T-helper 2 cell treated with Interferon-gamma antibody and Interleukin-4, amounts not matched to agents 5 μg/mL and 100 μg/mL, for 36 hours (primary cell): ENCODE data around the gene USP36.

ENCODE experiments used
- DNase-seq: peaks from one replicate; pipeline ENCODE4 v3.0.0; 2021; ENCODE audit warnings: low spot score
- H3K27ac Mint-ChIP-seq: one replicate; pipeline ENCODE4 v1.8.0; 2021; ENCODE audit warnings: mild to moderate bottlenecking, mixed read lengths
- H3K27me3 Mint-ChIP-seq: one replicate; pipeline ENCODE4 v1.8.0; 2021; ENCODE audit warnings: low read depth, mixed read lengths
- H3K36me3 Mint-ChIP-seq: one replicate; pipeline ENCODE4 v1.8.0; 2021; ENCODE audit warnings: low read depth, mixed read lengths
- H3K4me1 Mint-ChIP-seq: one replicate; pipeline ENCODE4 v1.8.0; 2021; ENCODE audit warnings: low read depth, mixed read lengths
- H3K4me3 Mint-ChIP-seq: one replicate; pipeline ENCODE4 v1.8.0; 2022; ENCODE audit warnings: mild to moderate bottlenecking, moderate library complexity, mixed read lengths
- H3K9me3 Mint-ChIP-seq: one replicate; pipeline ENCODE4 v1.8.0; 2021; ENCODE audit warnings: mixed read lengths

USP36 gene

DNA sequence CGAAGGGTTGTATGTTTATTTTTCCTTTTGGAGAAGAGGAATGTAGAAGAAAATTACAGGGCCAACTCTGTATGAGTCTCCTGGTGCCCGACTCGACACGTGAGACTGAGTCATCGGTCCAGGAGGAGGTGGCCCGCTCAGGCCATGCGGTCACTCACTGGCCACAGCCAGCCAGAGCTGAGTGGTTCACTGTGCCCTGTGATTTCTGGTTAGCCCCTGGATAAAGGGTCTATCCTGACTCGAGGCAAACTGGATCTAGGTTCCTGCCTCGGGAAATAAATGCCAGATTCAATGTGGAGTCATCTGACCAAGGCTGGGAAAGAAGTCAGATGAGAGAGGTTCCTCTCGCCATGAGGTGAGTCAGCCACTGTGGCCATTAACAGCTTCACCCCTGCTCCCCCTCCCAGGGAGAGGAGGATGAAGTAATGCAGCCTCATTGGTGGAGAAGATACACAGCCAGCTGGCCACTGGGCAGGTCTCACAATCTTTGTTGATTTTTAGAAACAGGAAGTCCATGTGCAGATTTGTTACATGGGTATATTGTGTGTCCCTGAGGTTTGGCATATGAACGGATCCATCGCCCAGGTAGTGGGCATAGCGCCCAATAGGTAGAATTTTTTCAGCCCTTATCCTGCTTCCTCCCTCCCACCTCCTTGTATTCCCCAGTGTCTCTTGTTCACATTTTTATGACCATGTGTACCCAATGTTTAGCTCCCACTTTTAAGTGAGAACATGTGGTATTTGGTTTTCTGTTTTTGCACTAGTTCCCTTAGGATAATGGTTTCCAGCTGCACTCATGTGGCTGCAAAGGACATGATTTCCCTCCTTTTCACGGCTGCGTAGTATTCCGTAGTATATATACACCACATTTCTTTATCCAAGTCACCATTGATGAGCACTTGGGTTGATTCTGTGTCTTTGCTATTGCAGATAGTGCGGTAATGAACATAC is 21.7 kb upstream of the USP36 start:
- H3K36me3 Mint-ChIP-seq, result no peaks in the 10 kb centered on the region

DNA sequence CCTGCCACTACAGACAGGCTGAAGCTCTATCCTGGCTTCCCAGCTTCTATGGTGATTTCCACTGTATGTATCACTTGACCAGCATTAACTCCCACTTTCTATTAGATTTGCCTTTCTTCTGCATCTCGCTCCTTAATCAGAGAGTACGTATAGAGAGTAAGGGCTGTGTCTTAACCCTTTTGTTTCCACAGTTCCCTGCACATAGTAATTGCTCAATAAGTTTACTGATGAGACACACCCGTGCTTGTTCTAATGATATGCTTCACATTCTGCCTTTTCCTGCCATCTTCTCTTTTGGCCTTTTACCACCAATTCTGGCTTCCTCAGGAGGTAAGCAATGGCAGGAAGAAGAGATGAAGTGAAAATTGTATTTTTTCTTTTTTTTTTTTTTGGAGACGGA is 20.6 kb upstream of the USP36 start:
- no peaks in the 10 kb centered on the region for H3K36me3 Mint-ChIP-seq
- no peak overlapping the region for H3K27ac Mint-ChIP-seq
- DNase-seq, result no peak
- H3K9me3 Mint-ChIP-seq, result no peaks in the 10 kb centered on the region
- peaks cover 2% of the 10 kb centered on the region for H3K27me3 Mint-ChIP-seq
- no peaks in the 10 kb centered on the region for H3K4me1 Mint-ChIP-seq
- no peak overlapping the region for H3K4me3 Mint-ChIP-seq

More for the DNA sequence above, 21.7 kb upstream of the USP36 start:
- peaks cover 2% of the 10 kb centered on the region for H3K27me3 Mint-ChIP-seq
- no peak overlapping the region for H3K27ac Mint-ChIP-seq
- H3K4me3 Mint-ChIP-seq, result no peak overlapping the region
- DNase-seq, result no peak
- no peaks in the 10 kb centered on the region for H3K4me1 Mint-ChIP-seq
- H3K9me3 Mint-ChIP-seq, result no peaks in the 10 kb centered on the region

DNA sequence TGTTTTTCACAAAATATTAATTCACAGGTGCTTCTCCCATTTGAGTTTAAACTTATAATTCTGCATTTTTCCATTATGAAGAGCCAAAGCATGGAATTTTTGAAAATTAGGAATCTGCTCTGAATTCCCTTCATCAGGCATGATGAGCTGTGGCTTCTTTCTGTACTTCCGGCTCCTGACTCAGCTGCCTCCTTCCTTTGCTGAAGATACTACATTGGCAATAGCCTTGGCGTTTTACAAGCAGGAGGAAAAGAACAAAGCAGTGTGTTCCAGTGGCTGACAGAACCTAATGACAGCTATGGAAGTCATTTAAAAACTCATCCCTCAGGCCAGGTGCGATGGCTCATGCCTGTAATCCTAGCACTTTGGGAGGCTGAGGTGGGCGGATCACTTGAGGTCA is 18.4 kb upstream of the USP36 start:
- H3K36me3 Mint-ChIP-seq, result no peaks in the 10 kb centered on the region
- no peaks in the 10 kb centered on the region for H3K4me1 Mint-ChIP-seq
- no peak overlapping the region for H3K27ac Mint-ChIP-seq
- no peaks in the 10 kb centered on the region for H3K9me3 Mint-ChIP-seq
- DNase-seq, result no peak
- H3K4me3 Mint-ChIP-seq, result no peak overlapping the region
- peaks cover 2% of the 10 kb centered on the region for H3K27me3 Mint-ChIP-seq

DNA sequence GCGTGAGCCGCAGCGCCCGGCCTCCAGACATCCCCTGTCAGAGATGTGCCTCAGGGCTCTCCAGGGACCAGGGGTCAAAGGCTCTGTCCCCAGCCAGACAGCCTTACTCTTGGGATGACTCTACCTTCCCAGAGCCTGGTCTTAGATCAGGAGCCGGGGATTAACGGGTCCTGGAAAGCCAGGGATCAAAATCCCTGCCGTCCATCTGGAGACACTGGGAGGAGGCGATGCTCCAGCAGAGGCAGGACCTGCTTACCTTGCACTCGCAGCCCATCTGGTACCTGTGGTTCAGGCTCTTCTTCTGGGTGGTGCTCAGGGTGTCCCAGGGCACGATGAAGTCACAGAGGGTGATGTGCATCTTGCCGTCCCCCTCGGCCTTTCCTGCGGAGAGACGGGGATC is 16.7 kb upstream of the USP36 start:
- Mint-ChIP-seq H3K4me1 (no peaks in the 10 kb centered on the region), H3K27ac (no peak overlapping the region), H3K9me3 (no peaks in the 10 kb centered on the region), H3K27me3 (no peaks in the 10 kb centered on the region), H3K36me3 (no peaks in the 10 kb centered on the region), H3K4me3 (no peak overlapping the region)
- DNase-seq, result no peak

DNA sequence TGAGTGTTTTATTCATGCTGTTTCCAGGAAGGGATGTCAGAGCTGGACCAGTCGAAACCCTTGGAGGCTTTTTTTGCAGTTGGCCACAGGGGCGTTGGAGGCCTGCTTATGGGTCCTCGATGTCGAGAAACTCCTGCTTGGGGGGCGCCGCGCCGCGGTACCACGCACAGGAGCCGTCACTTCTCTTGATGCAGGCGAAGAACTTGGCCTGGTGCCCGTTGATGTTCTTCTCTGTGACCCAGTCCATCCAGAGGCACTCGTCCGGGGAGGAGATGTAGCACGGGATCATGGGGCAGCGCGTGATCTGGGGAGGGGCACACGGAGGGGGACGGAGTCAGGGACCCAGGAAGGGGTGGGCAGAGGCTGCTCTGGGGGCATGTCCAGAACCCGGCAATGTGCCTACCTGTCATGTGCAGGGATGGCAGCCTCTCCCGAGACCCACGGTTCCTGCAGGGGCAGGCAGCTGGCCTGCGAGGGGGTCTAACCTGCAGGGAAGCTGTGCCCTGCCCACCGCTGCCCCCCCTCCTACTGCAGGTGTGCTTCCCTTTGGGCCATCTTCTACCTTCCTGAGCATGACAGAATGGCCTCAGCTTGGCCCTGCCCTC is 15.0 kb upstream of the USP36 start:
- no peaks in the 10 kb centered on the region for H3K36me3 Mint-ChIP-seq
- H3K4me1 Mint-ChIP-seq, result no peaks in the 10 kb centered on the region
- no peak for DNase-seq
- H3K27ac Mint-ChIP-seq, result no peak overlapping the region
- no peak overlapping the region for H3K4me3 Mint-ChIP-seq
- H3K9me3 Mint-ChIP-seq, result no peaks in the 10 kb centered on the region
- no peaks in the 10 kb centered on the region for H3K27me3 Mint-ChIP-seq

DNA sequence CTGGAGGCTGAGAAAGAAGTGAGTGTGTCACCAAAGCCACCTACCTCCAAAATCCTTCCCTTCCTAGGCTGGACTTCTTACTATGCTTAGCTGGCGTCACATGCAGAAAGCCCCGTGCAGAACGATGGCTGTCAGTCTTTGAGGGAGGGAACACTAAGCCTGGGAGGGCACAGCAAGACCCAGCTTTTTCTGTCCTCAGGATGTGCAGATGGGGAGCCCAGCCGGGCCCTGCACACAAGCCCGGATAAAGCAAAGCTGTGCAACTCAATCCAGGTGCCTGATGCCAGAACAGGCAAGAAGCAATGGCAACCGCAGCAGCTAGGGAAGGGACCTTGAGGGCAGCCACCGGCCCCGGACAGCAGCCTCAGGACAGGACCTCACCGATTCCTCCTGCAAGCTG is 13.9 kb upstream of the USP36 start:
- Mint-ChIP-seq H3K4me1 (no peaks in the 10 kb centered on the region), H3K9me3 (no peaks in the 10 kb centered on the region)
- no peak for DNase-seq

DNA sequence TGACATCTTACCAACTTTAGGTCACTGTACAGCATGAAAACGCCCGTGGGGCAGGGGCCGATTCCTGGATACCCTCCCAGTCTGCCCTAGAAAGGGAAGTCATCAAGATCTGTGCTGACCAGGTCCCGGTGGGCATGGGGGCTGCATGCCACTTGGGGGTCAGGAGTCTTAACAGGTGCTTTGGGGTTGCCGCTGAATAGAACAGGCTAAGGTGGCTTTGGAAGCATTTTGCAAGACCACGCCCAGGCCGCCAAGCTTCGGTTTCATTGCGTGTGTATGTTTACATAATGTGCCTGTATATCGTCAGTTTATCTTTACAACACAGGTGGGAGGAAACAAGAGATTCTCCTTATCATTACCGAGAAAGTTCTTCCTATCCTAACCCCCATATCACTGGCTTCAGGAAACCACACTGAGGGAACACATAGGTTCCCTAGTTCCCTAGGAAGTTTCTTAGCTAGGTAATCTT is 13.3 kb upstream of the USP36 start:
- Mint-ChIP-seq H3K27ac (no peak overlapping the region), H3K4me3 (no peak overlapping the region), H3K27me3 (no peaks in the 10 kb centered on the region), H3K4me1 (no peaks in the 10 kb centered on the region), H3K9me3 (no peaks in the 10 kb centered on the region), H3K36me3 (no peaks in the 10 kb centered on the region)
- DNase-seq, result no peak

More for the DNA sequence above, 13.9 kb upstream of the USP36 start:
- no peaks in the 10 kb centered on the region for H3K27me3 Mint-ChIP-seq
- no peaks in the 10 kb centered on the region for H3K36me3 Mint-ChIP-seq
- H3K27ac Mint-ChIP-seq, result no peak overlapping the region
- H3K4me3 Mint-ChIP-seq, result no peak overlapping the region

DNA sequence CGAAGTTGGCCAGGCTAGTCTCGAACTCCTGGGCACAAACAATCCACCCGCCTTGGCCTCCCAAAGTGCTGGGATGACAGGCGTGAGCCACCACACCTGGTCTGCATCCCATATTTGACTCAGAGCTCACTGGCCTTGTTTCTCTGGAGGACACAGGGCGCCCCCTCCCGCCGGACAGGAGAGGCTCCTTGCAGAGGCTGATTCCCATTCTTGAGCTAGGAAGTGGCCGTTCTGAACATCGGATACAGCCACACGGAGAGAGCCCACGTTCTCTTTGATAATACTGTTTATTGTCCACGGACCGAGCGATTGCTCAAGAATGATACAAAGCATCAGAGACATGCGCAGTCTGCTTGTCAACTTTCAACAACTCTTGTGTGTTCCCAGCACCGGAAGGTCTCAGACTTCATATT is 12.1 kb upstream of the USP36 start:
- Mint-ChIP-seq H3K9me3 (no peaks in the 10 kb centered on the region), H3K4me3 (no peak overlapping the region), H3K27me3 (no peaks in the 10 kb centered on the region), H3K36me3 (no peaks in the 10 kb centered on the region), H3K4me1 (no peaks in the 10 kb centered on the region), H3K27ac (no peak overlapping the region)
- DNase-seq, result no peak

DNA sequence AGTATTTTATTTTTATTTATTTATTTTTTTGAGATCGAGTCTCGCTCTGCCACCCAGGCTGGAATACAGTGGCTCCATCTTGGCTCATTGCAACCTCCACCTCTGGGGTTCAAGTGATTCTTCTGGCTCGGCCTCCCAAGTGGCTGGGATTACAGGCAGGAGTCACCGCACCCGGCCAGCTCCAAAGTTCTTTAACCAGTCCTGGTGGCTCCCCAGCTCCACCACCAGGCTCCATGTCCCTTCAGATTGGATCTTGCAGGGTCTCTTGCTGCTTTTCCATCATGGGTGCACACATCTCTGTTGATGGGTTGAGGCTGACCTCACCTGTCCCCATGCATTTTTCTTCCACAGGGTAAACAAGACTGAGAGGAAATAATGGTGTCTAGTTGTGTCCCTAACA is 8.4 kb upstream of the USP36 start:
- H3K36me3 Mint-ChIP-seq, result no peaks in the 10 kb centered on the region
- H3K27me3 Mint-ChIP-seq, result no peaks in the 10 kb centered on the region
- no peaks in the 10 kb centered on the region for H3K4me1 Mint-ChIP-seq
- no peak for DNase-seq
- H3K4me3 Mint-ChIP-seq, result no peak overlapping the region
- no peaks in the 10 kb centered on the region for H3K9me3 Mint-ChIP-seq
- H3K27ac Mint-ChIP-seq, result no peak overlapping the region

DNA sequence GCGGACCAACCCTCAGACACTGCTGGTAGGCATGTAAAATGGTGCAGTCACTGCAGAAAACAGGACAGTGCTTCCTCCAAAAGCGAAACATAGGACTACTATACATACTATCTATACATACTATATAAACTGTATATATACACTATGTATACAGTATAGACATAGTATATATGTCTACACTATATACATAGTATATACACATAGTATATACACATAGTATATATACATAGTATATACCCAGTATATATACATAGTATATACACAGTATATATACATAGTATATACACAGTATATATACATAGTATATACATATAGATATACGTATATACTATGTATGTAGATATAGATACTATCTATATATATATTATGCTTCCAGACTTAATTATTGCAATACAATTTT is 6.4 kb upstream of the USP36 start:
- Mint-ChIP-seq H3K4me1 (peaks cover 10% of the 10 kb centered on the region), H3K27me3 (no peaks in the 10 kb centered on the region), H3K27ac (no peak overlapping the region), H3K36me3 (no peaks in the 10 kb centered on the region), H3K4me3 (no peak overlapping the region), H3K9me3 (no peaks in the 10 kb centered on the region)
- no peak for DNase-seq

DNA sequence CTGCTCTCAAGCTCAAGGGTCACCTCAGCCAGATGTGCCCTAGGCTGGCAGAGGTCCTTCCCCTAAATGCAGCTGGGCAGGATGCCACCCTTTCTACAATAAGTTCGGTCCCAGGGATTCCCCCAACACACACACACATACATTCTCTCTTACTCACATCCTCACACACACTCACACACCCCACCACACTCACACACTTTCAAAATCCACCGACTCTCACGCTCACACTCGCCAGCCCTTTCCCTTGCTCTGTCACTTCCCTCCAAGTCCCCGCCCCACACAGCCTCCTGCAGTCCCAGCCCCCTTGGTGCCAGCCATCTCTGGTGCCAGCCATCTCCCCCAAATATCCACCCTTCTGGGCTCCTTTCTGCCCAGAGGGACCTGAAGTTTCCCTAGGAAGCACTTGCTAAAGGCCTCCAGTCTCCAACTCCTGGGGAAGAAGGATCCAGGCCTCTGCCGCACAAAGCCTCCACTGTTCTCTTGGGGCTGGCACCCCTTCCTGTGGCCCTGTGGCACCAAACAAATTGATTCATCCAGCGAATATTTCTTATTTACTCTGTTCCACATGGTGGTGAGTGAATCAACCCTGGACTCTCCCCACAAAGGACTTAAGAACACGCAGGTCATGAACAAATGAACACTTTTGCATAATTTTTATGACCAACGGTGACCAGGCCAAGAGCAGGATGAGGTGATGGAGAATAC is 3.8 kb upstream of the USP36 start:
- no peak for DNase-seq
- H3K27ac Mint-ChIP-seq, result peak overlapping the region; percentile 65

DNA sequence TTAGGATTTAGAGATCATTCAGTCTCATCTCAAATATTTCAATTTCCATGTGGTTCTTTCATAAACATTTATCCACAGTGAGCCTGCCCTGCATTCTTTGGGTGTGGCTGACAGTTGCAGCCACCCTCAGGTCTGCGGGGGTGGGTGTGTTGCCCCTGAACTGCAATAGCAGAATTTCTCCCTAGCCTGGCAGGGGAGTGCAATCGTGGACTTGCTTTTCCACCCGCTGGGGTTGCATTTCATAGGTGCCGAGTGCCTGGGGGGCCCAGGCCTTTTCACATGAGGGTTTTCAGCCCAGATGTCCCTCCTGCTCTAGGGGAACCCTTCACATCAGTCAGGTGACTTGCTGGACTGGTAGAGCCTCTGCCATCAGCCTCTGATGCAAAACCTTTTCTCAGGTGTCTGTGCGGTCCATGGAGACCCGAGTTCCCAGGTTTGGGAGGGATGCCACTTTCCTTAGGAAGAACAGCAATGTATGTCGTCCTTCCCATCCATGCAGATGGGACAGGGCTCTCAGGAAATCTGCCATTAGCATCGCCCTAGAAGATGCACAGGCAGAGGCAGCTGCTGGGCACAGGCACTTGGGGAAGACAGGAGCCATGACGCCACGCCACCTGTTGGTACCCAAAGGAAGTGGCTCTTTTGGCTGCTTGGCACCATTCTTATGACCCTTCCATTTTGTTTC is 2.4 kb upstream of the USP36 start:
- Mint-ChIP-seq H3K4me1 (peaks cover 28% of the 10 kb centered on the region), H3K27ac (no peak overlapping the region), H3K27me3 (no peaks in the 10 kb centered on the region), H3K36me3 (peaks cover 10% of the 10 kb centered on the region), H3K9me3 (no peaks in the 10 kb centered on the region), H3K4me3 (no peak overlapping the region)
- DNase-seq, result peak; percentile 40

More for the DNA sequence above, 3.8 kb upstream of the USP36 start:
- Mint-ChIP-seq H3K36me3 (peaks cover 3% of the 10 kb centered on the region), H3K27me3 (no peaks in the 10 kb centered on the region), H3K4me1 (peaks cover 17% of the 10 kb centered on the region), H3K9me3 (no peaks in the 10 kb centered on the region), H3K4me3 (no peak overlapping the region)

DNA sequence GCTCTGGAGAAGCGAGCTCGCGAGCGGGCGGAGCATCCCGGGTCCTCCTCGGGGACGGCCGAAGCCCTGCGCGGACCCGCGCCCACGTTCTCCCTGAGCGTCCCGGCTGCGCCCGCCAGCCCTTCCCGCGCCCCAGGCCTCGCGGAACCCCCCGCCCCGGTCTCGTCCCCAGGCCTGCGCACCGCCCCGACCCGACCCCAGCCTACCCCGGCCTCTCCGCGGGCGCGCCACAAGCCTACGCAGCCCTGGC is 159 bp downstream of the USP36 start:
- H3K4me1 Mint-ChIP-seq, result peaks cover 30% of the 10 kb centered on the region
- no peak for DNase-seq

More for the DNA sequence above, 159 bp downstream of the USP36 start:
- peak overlapping the region; percentile 83 for H3K4me3 Mint-ChIP-seq
- H3K27ac Mint-ChIP-seq, result peak overlapping the region; percentile 90
- no peaks in the 10 kb centered on the region for H3K9me3 Mint-ChIP-seq
- H3K36me3 Mint-ChIP-seq, result peaks cover 28% of the 10 kb centered on the region
- H3K27me3 Mint-ChIP-seq, result no peaks in the 10 kb centered on the region
